ENCODE data around the gene VWF. TPM values are rescaled to one million over a fixed set of nuclear protein-coding genes. Genes with fewer than 3 reads are reported as not detected.

The VWF gene
- total RNA-seq, 6 experiments from 2014 or later: 5.7 to 16.6 (median 9.6) TPM

DNA sequence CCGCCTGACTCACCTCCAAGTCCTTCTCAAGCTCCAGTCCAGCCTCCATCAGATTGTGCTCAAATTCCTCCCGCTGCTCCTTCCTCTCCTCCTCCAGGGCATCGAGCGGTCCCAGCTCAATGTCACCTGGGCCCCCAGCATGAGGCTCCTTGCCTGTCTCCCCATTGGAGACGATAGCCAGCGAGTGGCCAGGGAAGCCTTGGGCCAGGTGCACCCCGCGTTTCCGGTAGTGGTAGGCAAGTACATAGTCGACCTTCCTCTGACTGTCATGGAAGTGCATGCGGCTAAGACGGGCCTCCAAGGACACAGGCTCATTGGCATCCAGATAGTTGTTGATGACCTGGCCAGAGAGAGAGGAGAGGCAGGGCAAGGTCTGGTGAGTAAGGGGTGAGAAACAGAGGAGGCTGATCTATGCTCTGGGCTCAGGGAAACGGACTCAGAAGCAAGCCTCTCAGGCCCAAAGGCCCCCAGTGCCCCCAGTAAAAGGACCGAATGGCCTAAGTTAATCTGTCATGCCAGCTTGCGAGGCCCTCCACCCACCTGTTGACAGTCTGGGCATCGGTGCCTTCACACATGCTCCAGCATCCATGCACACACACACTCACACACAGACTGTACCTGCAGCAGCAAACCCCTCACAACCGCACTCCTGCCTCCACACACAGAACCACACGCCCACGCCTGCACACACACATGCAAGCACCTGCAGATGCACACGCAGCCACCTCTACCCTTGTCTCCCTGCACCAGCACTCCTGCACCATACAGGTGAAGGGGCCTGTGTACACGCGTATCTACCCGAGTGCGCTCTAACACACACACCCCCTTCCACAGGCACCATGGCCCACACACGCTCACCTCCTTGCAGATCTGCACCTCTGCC, 203.2 kb downstream of the VWF start:
- Histone ChIP-seq H3K4me3 (no peak overlapping the region), H3K36me3 (no peaks in the 10 kb centered on the region), H3K27ac (no peak overlapping the region), H3K4me1 (no peaks in the 10 kb centered on the region), H3K27me3 (no peaks in the 10 kb centered on the region), H3K9me3 (no peaks in the 10 kb centered on the region)
- WGBS (ENCODE audit: insufficient coverage, low coverage, low lambda C conversion rate, missing lambda C conversion rate): 92% methylated on average over 16 of the region's 25 CpGs
- no peak for TF ChIP-seq POLR2A (IDR thresholded peaks at IDR 0.05)
- no peak for TF ChIP-seq CTCF (IDR thresholded peaks at IDR 0.05)
- ATAC-seq (no peak), DNase-seq (no peak)
- intact Hi-C loops (cut with DNase I): no loop called here

GRCh38 chr12:5916785-5917290, 207.6 kb downstream of the VWF start:
- intact Hi-C loops (cut with DNase I): no loop called here
- Histone ChIP-seq H3K36me3 (no peaks in the 10 kb centered on the region), H3K27ac (no peak overlapping the region), H3K4me1 (no peaks in the 10 kb centered on the region), H3K9me3 (no peaks in the 10 kb centered on the region), H3K4me3 (no peak overlapping the region), H3K27me3 (no peaks in the 10 kb centered on the region)
- WGBS (ENCODE audit: insufficient coverage, low coverage, low lambda C conversion rate, missing lambda C conversion rate): 70% methylated on average over 9 of the region's 9 CpGs
- TF ChIP-seq POLR2A (IDR thresholded peaks at IDR 0.05) (no peak), CTCF (IDR thresholded peaks at IDR 0.05) (no peak)
- ATAC-seq (no peak), DNase-seq (no peak)

- ATAC-seq: no peak
- intact Hi-C loops (cut with DNase I): no loop called here
- DNase-seq: no peak
Observed at GRCh38 chr12:5915511-5915910, 209.0 kb downstream of the VWF start.

GRCh38 chr12:5914387-5915149, 209.9 kb downstream of the VWF start:
- Histone ChIP-seq H3K36me3 (no peaks in the 10 kb centered on the region), H3K4me1 (no peaks in the 10 kb centered on the region), H3K27ac (no peak overlapping the region), H3K4me3 (no peak overlapping the region), H3K27me3 (no peaks in the 10 kb centered on the region), H3K9me3 (no peaks in the 10 kb centered on the region)
- DNase-seq (peak in 1 of 3 donors; percentile 10), ATAC-seq (no peak)
- WGBS (ENCODE audit: insufficient coverage, low coverage, low lambda C conversion rate, missing lambda C conversion rate): 20% methylated on average over 1 of the region's 11 CpGs
- no peak for TF ChIP-seq CTCF (IDR thresholded peaks at IDR 0.05)
- TF ChIP-seq POLR2A (IDR thresholded peaks at IDR 0.05): no peak
- intact Hi-C loops (cut with DNase I): no loop called here

More at GRCh38 chr12:5915511-5915910, 209.0 kb downstream of the VWF start:
- WGBS (ENCODE audit: insufficient coverage, low coverage, low lambda C conversion rate, missing lambda C conversion rate): 43% methylated on average over 2 of the region's 4 CpGs
- no peaks in the 10 kb centered on the region for H3K4me1 ChIP-seq
- H3K27me3 ChIP-seq: no peaks in the 10 kb centered on the region
- no peak overlapping the region for H3K27ac ChIP-seq
- TF ChIP-seq CTCF (IDR thresholded peaks at IDR 0.05) (no peak), POLR2A (IDR thresholded peaks at IDR 0.05) (no peak)
- no peak overlapping the region for H3K4me3 ChIP-seq
- H3K9me3 ChIP-seq: no peaks in the 10 kb centered on the region
- H3K36me3 ChIP-seq: no peaks in the 10 kb centered on the region

All from right lobe of liver (tissue), 6 donors.